A549 treated with DMSO at 1 μM for 4 hours (cell line): Measurements from ENCODE around the gene DCTD. TPM values are rescaled to one million over a fixed set of nuclear protein-coding genes. Genes with fewer than 3 reads are reported as not detected.

ENCODE experiments used
- total RNA-seq: library from RNA; stranded (reverse); fragments of 200-300 nt; extraction: Qiagen RNA extraction; gene quantifications from 5 replicates; pipeline ENCODE4 v1.2.3, GENCODE V29; 2022; ENCODE audit warnings: low read depth

The DCTD gene
- 76.7 to 80.2 TPM (median 79.8 TPM) in 5 replicates for total RNA-seq

DNA sequence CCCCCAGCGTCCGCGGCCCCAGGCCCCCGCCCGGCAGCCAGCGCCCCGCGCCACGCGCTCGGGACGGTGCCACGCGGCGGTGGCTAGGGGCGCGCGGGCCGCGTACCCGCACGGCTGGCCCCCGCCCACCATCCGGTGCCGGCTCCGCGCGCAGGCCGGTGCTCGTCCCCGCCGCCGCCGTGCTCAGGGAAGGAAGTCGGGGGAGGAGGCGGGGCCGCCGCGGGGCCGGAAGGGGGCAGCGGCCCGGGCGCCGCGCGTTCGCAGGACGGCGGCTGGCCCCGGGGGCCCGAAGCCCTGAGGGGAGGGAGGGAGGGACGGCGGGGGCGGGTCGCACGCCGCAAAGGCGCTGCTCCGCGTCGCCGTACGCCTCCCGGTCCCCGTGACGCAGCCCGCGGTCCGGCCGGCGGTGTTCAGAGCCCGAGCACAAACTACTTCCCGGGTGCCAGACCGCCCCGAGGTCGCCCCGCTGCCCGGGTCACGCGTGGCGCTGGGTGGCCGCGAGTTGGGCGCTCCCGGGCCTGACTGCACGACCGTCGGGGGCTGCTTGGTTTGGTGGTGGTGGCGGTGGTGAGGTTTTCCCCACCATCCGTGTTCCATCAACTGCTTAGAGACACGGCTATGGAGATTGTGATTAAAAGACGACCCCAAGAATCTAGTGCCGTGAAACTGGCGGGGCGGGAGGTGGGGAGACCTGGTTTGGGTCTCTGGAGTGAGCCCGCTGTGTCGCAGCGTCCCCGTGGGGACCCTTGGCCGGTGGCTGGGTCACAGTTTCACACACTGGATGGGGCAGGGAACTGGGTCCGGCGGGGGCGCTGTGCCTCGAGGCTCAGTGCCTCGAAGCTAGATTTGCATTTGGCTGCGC is at the start of gene DCTD:
Gene DCTD (minus strand): TSS at position 205 of the 862 bp plus-strand sequence. CDS start 1,818 bp downstream, outside the sequence.

Other genes with a start within 250 kb of the DCTD start
- gene WWC2, start 181.9 kb upstream of the DCTD start, total RNA-seq: 13.5 to 20.7 TPM (median 17.0 TPM) in 5 replicates